GM03348 (cell line): ENCODE results near the gene KDM4E.
A peak's percentile ranks its signal among the peaks of the same experiment; 100 is the strongest.

Experiments used
- DNase-seq: peaks from one replicate; pipeline ENCODE4 v3.0.0; 2012; ENCODE audit warnings: low spot score

Gene KDM4E

DNA sequence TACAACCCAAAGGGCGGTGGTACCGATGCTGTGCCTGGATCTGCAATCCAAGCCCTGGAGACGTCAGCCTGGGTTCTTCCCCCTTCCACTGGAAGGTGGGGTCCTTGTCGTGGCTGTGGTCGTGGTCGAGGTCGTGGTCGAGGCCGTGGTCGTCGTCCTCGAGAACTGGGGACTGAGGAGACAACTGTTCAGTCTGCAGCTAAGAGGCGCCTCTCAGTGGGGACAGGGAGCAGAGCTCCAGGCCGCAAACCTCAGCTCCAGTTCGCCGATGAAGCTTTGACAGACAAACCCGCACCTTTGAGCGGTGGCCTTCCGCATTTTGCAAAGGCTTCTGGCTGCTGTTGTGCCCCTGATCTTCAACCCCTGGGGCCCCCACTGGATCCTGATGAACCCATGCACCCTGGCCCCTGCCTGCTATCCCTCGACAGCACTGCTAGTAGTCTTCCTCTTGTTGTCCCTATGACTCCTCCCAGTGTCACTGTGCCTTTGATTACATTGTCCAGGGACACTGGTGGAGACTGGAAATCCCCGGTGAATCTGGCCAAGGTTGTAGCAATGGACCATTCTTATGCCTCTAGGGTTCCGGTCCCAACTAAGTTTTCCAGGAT is 25.6 kb downstream of the KDM4E start:
- DNase-seq: no peak

DNA sequence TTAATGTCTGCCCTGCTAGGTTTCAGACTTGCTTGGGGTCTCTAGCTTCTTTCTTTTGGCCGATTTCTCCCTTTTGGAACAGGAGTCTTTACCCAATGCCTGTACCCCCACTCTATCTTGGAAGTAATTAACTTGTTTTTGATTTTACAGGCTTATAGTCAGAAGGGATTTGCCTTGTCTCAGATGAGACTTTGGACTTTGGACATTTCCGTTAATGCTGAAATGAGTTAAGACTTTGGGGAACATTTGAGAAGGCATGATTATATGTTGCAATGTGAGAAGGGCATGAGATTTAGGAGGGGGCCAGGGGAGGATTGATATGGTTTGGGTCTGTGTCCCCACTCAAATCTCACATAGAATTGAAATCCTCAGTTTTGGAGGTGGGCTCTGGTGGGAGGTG is 29.3 kb downstream of the KDM4E start:
- DNase-seq: no peak

DNA sequence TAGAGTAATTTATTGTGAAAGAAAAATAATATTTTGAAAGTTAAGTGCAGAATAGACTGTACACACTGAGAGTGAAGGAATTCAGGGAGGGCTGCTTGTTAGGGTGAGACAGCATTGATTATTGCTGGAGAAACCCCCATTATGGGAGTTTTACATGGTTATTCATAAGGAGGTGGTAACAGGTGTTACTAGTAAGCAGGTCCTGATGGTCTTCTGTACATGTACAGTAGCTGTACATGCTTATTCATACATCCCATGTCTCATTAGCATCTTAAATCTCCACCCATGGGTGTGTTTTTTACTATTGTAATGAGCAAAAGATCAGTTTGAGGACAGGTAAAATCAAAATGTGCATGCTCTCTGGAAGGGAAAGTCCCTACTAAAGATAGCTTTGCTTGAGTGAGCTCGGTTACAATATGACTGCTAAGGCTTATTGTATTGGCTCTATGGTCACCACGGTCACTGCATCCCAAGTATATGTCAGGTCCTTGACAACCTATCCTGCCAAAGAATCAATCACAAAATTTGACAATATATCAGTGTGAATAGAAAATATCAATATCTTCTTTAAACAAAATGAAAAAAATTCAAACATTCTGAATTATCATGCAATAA is 30.3 kb downstream of the KDM4E start:
- no peak for DNase-seq

DNA sequence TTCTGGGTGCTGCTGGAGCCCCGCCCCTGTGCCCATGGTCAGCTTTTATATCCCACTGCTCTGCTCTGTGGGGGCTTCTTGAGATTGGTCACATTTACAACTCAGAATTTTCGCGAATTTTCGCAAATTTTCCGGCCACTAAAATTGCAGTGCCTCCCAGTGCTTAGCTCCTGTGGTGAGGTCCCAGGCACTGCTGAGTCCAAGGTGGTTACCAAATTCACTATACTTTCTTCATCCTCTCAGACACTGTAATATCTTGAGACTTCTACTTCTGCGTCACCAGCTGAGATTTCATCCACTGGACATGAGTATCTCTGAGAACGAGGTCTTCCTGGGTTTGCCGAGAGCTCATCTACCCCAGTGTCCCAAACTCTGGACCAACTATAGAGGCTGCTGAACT is 32.9 kb downstream of the KDM4E start:
- DNase-seq: no peak

DNA sequence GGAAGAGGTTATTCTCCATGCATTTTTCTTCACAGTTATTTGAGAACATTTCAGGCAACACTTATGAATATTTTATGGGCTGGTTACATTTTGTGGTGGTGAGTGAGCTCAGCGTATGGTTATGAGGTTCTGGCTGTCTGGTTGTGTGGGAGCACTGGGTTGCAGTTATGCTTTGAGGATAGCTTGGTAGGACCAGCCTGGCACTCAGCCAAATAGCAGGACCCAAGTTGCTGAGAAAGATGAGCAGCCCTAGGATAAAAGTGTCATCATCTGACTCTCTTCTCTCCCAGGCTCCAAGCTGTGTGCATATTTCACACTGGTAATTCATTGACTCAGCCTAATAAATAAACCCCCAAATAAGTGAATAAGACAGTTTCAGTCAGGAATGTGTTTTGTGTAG is 33.6 kb downstream of the KDM4E start:
- peak; percentile 16 for DNase-seq

DNA sequence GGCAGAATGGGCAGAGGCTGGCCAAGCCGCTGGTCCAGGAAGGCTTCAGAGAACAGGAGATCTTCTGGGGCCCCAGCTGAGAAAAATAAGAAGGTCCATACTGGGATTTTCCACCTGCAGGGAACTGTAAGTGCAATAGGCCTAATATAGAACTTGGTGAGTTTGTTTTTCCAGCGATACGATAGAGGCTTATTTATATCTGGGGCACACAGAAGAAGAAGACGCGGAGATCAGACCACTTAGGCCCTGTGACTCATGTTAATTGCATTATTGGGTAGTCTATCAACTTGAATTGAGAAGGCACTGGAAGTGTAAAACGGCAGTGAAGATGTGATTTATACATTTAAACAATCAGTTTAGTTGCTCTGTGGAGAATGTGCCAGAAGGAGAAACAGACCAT is 34.0 kb downstream of the KDM4E start:
- DNase-seq: no peak

DNA sequence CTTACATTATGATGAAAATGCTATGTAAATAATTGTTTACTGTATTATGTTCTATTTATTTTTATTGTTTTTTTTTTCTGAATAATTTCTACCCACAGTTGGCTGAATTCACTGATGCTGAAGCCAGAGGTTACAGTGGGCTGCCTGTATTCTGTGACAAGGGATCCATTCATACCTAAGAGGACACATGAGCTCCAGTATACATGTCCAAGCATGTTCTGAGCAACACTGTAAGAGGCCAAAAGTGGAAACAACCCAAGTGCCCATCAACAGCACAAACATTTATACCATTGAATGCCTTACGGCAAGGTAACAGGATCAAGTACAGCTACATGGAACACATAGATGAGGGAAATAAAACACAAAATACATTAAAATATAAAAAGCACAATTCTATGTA is 40.3 kb downstream of the KDM4E start:
- no peak for DNase-seq

DNA sequence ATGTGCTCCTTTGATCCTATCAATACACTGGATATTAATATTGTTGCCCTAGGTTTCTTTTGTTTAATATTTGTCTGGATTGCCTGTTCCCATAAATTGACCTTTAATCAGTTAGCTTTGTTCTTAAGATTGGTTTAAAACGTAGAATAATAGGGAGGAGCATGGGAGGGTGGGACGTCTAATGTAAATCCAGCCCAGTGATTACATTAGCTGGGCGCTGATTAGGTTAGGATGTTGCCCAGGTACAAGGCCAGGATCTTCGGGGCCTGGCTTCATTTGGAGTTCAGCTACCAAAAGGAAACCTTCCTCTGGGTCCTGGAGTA is 41.6 kb downstream of the KDM4E start, which contains the start of gene SRSF8:
SRSF8 (plus strand) TSS at position 204 of the 323 bp plus-strand sequence. CDS start 308 bp downstream, outside the sequence.
- no peak for DNase-seq

DNA sequence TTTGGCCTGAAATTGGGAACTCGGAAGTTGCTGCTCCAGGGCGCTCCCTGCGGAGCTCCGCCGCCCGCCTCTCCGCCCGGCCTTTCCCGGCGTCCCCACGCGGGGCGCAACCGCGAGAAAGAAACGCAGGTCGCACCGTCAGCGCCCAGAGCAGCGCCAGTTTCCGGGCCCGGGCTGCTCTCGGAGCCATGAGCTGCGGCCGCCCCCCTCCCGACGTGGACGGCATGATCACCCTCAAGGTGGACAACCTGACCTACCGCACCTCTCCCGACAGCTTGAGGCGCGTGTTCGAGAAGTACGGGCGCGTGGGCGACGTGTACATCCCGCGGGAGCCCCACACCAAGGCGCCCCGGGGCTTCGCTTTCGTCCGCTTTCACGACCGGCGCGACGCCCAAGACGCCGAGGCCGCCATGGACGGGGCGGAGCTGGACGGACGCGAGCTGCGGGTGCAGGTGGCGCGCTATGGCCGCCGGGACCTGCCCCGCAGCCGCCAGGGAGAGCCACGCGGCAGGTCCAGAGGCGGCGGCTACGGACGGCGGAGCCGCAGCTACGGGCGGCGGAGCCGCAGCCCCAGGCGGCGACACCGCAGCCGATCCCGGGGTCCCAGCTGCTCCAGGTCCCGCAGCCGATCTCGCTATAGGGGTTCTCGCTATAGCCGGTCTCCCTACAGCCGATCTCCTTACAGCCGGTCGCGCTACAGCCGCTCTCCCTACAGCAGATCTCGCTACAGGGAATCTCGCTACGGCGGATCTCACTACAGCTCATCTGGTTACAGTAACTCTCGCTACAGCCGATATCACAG is 42.2 kb downstream of the KDM4E start:
- peak; percentile 87 for DNase-seq

DNA sequence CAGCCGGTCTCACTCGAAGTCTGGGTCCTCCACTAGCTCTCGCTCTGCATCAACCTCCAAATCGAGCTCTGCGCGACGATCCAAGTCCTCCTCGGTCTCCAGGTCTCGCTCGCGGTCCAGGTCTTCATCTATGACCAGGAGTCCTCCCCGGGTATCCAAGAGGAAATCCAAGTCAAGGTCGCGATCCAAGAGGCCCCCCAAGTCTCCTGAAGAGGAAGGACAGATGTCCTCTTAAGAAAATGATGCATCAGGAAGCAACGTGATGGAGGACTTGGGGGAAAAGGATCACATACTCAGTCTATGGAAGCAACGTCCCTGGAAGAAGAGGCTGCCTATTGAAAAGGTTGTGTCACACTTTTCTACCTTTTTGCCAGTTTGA is 42.8 kb downstream of the KDM4E start:
- peak; percentile 9 for DNase-seq

DNA sequence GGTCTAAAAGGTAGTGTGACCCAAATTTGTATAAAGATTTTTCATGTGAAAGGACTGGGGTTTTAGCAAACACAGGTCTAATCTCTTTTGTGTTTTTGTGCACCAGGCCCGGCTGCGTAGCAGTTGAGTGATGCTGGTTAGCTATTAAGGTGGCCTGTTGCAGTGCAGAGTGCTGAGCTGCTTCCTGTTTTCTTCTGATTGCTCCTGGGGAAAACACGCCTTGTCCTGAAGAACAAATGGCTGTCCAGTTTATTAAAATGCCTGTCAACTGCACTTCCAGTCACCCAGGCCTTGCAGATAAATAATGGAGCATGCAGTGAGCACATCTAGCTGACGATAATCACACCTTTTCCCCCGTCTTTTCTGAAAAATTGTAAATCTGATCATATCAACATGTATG is 43.5 kb downstream of the KDM4E start:
- peak; percentile 72 for DNase-seq

DNA sequence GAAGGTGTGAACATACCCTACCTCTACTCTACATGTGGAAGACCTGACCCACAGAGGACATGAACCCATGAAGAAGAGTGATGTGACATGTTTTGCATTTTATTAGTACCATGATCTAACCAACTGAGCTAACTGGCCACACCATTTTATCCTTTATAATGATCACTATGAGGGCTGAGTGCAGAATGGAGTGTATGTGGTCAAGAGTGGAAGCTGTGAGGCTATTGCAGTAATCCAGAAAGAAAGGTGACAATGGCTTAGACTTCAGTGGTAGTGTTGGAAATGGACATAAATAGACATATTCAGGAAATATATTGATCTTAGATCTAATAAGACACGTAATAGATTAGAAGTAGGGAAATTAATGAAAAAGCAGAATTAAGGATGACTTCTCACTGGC is 45.4 kb downstream of the KDM4E start:
- DNase-seq: no peak

DNA sequence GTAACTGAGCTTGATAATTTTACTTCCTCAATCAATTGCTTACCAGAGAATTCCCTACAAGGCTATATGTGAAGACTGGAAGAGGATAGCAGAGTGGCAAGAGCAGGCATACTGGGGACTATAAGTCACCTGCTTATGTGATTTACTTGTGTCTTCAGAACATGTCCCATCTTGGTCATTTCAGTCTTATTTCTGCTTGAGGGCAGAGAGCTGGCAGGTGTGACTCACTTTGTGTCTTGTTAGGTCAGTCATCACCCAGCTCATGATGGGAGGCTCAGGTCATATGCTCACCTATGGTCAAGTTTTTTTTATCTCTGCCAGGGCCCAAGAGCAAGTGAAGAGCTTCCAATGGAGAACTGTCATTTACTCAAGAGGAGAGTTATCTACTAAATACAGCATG is 47.9 kb downstream of the KDM4E start:
- DNase-seq: no peak

DNA sequence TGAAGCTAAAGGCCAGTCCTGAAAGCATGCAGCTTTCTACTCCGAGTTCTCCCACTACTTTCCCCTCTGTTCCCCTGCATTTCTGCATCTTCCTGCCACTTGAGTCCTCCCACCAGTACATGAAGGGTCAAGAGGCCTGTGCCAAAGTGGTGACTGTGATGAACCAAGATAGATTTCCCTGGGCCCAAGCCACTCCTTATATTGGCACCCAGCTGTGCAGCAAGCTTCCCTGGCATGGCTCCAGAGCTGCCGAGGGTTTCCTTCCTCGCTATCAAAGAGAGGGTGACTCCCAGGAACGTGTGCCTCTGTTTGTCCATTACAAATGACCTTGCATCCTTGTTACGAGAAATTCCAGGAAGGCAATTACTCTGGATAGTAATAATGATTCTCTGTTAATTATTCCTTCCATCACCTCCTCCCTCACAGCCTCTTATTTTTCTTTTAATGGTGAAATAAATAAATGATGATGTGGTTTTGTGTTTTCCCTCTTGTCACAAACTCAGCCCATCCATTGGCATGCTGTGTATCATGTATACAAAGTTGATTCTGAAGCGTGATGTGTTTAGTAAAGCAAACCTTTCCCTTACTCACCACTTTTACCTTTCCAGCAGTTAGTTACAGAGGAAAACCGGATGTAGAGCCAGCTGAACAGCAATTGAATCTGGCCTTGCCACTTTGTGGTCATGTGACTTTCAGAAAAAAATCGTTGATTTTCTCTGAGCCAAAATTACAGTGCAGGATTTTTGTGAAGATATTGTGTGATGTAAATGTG is 49.9 kb downstream of the KDM4E start:
- DNase-seq: no peak

DNA sequence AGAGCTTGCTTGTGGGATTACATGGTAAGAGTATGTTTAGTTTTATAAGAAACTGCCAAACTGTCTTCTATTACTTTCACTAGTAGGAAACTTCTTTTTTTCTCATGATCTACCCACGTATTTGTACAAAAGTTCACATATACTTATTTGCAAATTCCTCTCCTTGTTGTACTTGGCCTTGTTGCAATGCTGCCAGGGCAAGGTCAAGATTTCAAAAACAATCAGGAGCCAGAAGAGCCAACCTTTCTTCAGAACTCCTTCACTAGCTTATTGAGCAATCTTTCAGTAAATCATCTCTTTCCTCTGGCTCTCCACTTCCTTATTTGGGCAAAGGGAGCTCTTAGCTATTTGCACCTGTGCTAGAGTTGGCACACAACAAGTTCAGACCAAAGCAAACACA is 51.4 kb downstream of the KDM4E start:
- DNase-seq: peak; percentile 10

DNA sequence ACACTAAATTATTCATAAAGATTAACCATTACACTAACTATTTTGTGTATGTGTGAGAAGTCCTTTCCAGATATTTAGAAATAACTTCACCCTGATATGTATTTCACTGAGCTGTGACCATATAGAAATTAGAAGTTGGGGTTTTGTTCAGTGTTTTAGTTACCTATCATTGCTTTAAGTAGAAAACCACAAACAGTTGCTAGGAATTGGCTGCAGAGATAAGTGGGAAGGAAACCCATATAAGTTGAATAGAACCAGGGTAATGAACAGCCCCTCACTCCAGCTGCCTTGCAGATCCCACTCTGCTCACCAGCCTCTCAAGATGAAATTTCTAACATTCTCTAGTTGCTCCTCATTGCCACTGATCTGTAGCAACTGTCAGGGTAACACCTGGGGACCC is 51.9 kb downstream of the KDM4E start:
- no peak for DNase-seq
